ENCODE measurements around the gene TIAM1. TPM values are rescaled to one million over a fixed set of nuclear protein-coding genes. Genes with fewer than 3 reads are reported as not detected.

Gene TIAM1
- total RNA-seq, 3 donors from 2014 or later: 6.2 to 11.6 (median 10.4) TPM

GRCh38 chr21:31340942-31341487 is 3.0 kb downstream of the TIAM1 start:
- H3K4me1 ChIP-seq (ENCODE audit: low read depth): peaks cover 2% of the 10 kb centered on the region
- no peaks in the 10 kb centered on the region for H3K36me3 ChIP-seq (ENCODE audit: low read depth)
- intact Hi-C loops (cut with DNase I, micrococcal nuclease): no loop called here
- H3K9me3 ChIP-seq: no peaks in the 10 kb centered on the region
- no peak overlapping the region for H3K4me3 ChIP-seq
- ATAC-seq: no peak
- DNase-seq: no peak
- TF ChIP-seq, protein P1, sequence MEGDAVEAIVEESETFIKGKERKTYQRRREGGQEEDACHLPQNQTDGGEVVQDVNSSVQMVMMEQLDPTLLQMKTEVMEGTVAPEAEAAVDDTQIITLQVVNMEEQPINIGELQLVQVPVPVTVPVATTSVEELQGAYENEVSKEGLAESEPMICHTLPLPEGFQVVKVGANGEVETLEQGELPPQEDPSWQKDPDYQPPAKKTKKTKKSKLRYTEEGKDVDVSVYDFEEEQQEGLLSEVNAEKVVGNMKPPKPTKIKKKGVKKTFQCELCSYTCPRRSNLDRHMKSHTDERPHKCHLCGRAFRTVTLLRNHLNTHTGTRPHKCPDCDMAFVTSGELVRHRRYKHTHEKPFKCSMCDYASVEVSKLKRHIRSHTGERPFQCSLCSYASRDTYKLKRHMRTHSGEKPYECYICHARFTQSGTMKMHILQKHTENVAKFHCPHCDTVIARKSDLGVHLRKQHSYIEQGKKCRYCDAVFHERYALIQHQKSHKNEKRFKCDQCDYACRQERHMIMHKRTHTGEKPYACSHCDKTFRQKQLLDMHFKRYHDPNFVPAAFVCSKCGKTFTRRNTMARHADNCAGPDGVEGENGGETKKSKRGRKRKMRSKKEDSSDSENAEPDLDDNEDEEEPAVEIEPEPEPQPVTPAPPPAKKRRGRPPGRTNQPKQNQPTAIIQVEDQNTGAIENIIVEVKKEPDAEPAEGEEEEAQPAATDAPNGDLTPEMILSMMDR (IDR thresholded peaks at IDR 0.05): no peak

- ATAC-seq (no peak), DNase-seq (no peak)
- Histone ChIP-seq H3K4me1 (ENCODE audit: low read depth) (peaks cover 2% of the 10 kb centered on the region), H3K9me3 (no peaks in the 10 kb centered on the region), H3K4me3 (no peak overlapping the region), H3K36me3 (ENCODE audit: low read depth) (no peaks in the 10 kb centered on the region)
- TF ChIP-seq, protein P1 (IDR thresholded peaks at IDR 0.05): no peak
- intact Hi-C loops (cut with DNase I, micrococcal nuclease): no loop called here
Measured at GRCh38 chr21:31340514-31340913, 3.5 kb downstream of the TIAM1 start.

GRCh38 chr21:31339721-31340120 is 4.3 kb downstream of the TIAM1 start:
- no peak overlapping the region for H3K4me3 ChIP-seq
- intact Hi-C loops (cut with DNase I, micrococcal nuclease): no loop called here
- TF ChIP-seq, protein P1 (IDR thresholded peaks at IDR 0.05): no peak
- DNase-seq (no peak), ATAC-seq (no peak)
- peaks cover 2% of the 10 kb centered on the region for H3K4me1 ChIP-seq (ENCODE audit: low read depth)
- H3K36me3 ChIP-seq (ENCODE audit: low read depth): no peaks in the 10 kb centered on the region
- H3K9me3 ChIP-seq: no peaks in the 10 kb centered on the region

DNA sequence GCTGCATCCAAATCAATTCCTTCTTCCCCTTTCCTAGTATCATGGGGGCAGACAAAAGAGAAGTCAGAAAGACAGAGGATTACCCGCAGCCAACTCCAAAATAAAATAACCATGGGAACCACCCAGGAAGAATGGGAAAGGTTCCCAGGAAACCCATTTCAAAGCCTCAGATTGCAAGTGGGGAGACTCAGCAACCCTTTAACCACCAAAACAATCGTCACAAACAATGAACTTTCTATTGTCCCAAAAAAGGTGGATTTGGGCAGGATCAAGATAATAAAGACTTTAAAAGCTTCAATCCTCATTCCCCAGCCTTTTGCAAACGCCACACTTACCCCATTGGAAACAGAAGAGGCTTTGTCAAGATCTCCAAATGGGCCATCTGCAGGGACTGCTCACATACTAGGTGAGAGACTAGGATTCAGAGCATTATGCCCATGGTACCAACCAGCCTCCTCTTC is 5.1 kb downstream of the TIAM1 start:
- no peak for DNase-seq
- no peaks in the 10 kb centered on the region for H3K36me3 ChIP-seq (ENCODE audit: low read depth)
- H3K4me1 ChIP-seq (ENCODE audit: low read depth): peaks cover 1% of the 10 kb centered on the region
- intact Hi-C loops (cut with DNase I, micrococcal nuclease): no loop called here
- no peak for ATAC-seq
- no peaks in the 10 kb centered on the region for H3K9me3 ChIP-seq
- no peak overlapping the region for H3K4me3 ChIP-seq
- TF ChIP-seq, protein P1 (IDR thresholded peaks at IDR 0.05): no peak

GRCh38 chr21:31337996-31338907 is 5.8 kb downstream of the TIAM1 start:
- H3K4me1 ChIP-seq (ENCODE audit: low read depth): no peaks in the 10 kb centered on the region
- intact Hi-C loops (cut with DNase I, micrococcal nuclease): no loop called here
- no peaks in the 10 kb centered on the region for H3K36me3 ChIP-seq (ENCODE audit: low read depth)
- H3K4me3 ChIP-seq: no peak overlapping the region
- ATAC-seq: no peak
- H3K9me3 ChIP-seq: no peaks in the 10 kb centered on the region
- DNase-seq: no peak
- TF ChIP-seq, protein P1 (IDR thresholded peaks at IDR 0.05): no peak

All from mucosa of descending colon (tissue), 3 donors.